IMR-90 (cell line): ENCODE measurements around the gene CDNF. TPM values are rescaled to one million over a fixed set of nuclear protein-coding genes. Genes with fewer than 3 reads are reported as not detected.

ENCODE experiments used
- ATAC-seq: fragments of 200-7000 bp; cut with Tn5 transposase; 2 replicates; pipeline ENCODE4 v1.9.1; 2020; ENCODE audit warnings: low read depth, mild to moderate bottlenecking, moderate library complexity
- BruUV-seq: library from RNA; stranded (reverse); fragments of 400-500 nt; replicated peaks from 2 replicates; lab custom pipeline; 2021; lab: Mats Ljungman, UMichigan
- CTCF ChIA-PET: fragments of 300-600 bp; formaldehyde crosslinking; extraction: SDS; loops from one replicate; lab custom pipeline; 2021; ENCODE audit warnings: antibody characterized with exemption; lab: Yijun Ruan, JAX
- POLR2A ChIA-PET: fragments of 300-600 bp; sonication (Branson Sonifier 250); formaldehyde crosslinking; loops from one replicate; lab custom pipeline; 2022; ENCODE audit warnings: antibody characterized with exemption; ENCODE audit not compliant: unreplicated experiment; lab: Charles Lee
- DNase-seq: peaks from one replicate; pipeline ENCODE4 v3.0.0; 2013
- H2AFZ ChIP-seq: replicated peaks from 2 replicates; pipeline ENCODE3; 2013; ENCODE audit warnings: low read length, mild to moderate bottlenecking; ENCODE audit not compliant: poor library complexity
- H2AK5ac ChIP-seq: 2 replicates; pipeline ENCODE4 v1.6.1; 2013; ENCODE audit warnings: low read depth, low read length, inconsistent platforms
- H2AK9ac ChIP-seq: replicated peaks from 2 replicates; pipeline ENCODE3; 2013; ENCODE audit warnings: mild to moderate bottlenecking, low read depth, low read length, moderate library complexity; ENCODE audit not compliant: poor library complexity
- H2BK120ac ChIP-seq: 2 replicates; pipeline ENCODE4 v1.6.1; 2013; ENCODE audit warnings: low read depth, low read length, inconsistent platforms
- H2BK15ac ChIP-seq: 3 replicates; pipeline ENCODE4 v1.6.1; 2013; ENCODE audit warnings: low read depth, low read length, inconsistent platforms
- H2BK20ac ChIP-seq: 2 replicates; pipeline ENCODE4 v1.6.1; 2013; ENCODE audit warnings: low read depth, mild to moderate bottlenecking, inconsistent platforms, low read length, moderate library complexity
- H2BK5ac ChIP-seq: 2 replicates; pipeline ENCODE4 v1.6.1; 2013; ENCODE audit warnings: mild to moderate bottlenecking, low read depth, low read length, inconsistent platforms; ENCODE audit not compliant: poor library complexity, severe bottlenecking
- H3K14ac ChIP-seq: replicated peaks from 2 replicates; pipeline ENCODE4 v1.6.1; 2013; ENCODE audit warnings: low read depth, low read length, inconsistent platforms
- H3K18ac ChIP-seq: 2 replicates; pipeline ENCODE4 v1.6.1; 2013; ENCODE audit warnings: low read depth, low read length, control low read depth
- H3K23ac ChIP-seq: 2 replicates; pipeline ENCODE4 v1.6.1; 2013; ENCODE audit warnings: low read depth, low read length, inconsistent platforms
- H3K27ac ChIP-seq: 2 replicates; pipeline ENCODE4 v1.5.1; 2013; ENCODE audit warnings: mild to moderate bottlenecking, control low read depth, low read length; ENCODE audit not compliant: insufficient read depth
- H3K27me3 ChIP-seq: 2 replicates; pipeline ENCODE4 v1.6.1; 2013; ENCODE audit warnings: low read length; ENCODE audit not compliant: control insufficient read depth, insufficient read depth
- H3K36me3 ChIP-seq: 2 replicates; pipeline ENCODE4 v1.6.1; 2013; ENCODE audit warnings: low read length, mixed read lengths; ENCODE audit not compliant: control insufficient read depth, insufficient read depth
- H3K4ac ChIP-seq: 2 replicates; pipeline ENCODE4 v1.6.1; 2013; ENCODE audit warnings: low read depth, low read length, inconsistent platforms
- H3K4me1 ChIP-seq: 2 replicates; pipeline ENCODE4 v1.6.1; 2013; ENCODE audit warnings: low read length, mixed read lengths; ENCODE audit not compliant: control insufficient read depth, insufficient read depth
- H3K4me2 ChIP-seq: 2 replicates; pipeline ENCODE4 v1.6.1; 2013; ENCODE audit warnings: low read depth, mild to moderate bottlenecking, control low read depth, low read length, moderate library complexity
- H3K4me3 ChIP-seq: 2 replicates; pipeline ENCODE4 v1.5.1; 2013; ENCODE audit warnings: low read depth, mild to moderate bottlenecking, control low read depth, low read length, moderate library complexity; ENCODE audit not compliant: insufficient read depth
- H3K56ac ChIP-seq: 2 replicates; pipeline ENCODE4 v1.6.1; 2013; ENCODE audit warnings: low read length, inconsistent platforms; ENCODE audit not compliant: insufficient read depth; ENCODE audit errors: extremely low read depth
- H3K79me1 ChIP-seq, 2 experiments: 2 replicates each; pipeline ENCODE4 v1.6.1; 2013; ENCODE audit warnings: low read length in 2 of 2, inconsistent platforms in 1 of 2, low read depth in 1 of 2
- H3K9ac ChIP-seq: 2 replicates; pipeline ENCODE4 v1.6.1; 2013; ENCODE audit warnings: low read depth, low read length, control low read depth
- H3K9me1 ChIP-seq: 2 replicates; pipeline ENCODE4 v1.6.1; 2013; ENCODE audit warnings: low read length, inconsistent platforms; ENCODE audit not compliant: insufficient read depth
- H3K9me3 ChIP-seq: 2 replicates; pipeline ENCODE4 v1.6.1; 2013; ENCODE audit warnings: low read length; ENCODE audit not compliant: control insufficient read depth, insufficient read depth
- H4K20me1 ChIP-seq: 2 replicates; pipeline ENCODE4 v1.6.1; 2013; ENCODE audit warnings: low read length, inconsistent platforms; ENCODE audit not compliant: insufficient read depth
- H4K5ac ChIP-seq: 2 replicates; pipeline ENCODE4 v1.6.1; 2013; ENCODE audit warnings: mild to moderate bottlenecking, low read depth, low read length, control low read depth
- H4K8ac ChIP-seq, 2 experiments: 2 replicates each; pipeline ENCODE4 v1.6.1; 2013; ENCODE audit warnings: low read depth in 2 of 2, low read length in 2 of 2, control low read depth in 1 of 2, inconsistent platforms in 1 of 2
- H4K91ac ChIP-seq: 2 replicates; pipeline ENCODE4 v1.6.1; 2013; ENCODE audit warnings: low read depth, low read length, inconsistent platforms; ENCODE audit not compliant: insufficient read depth
- BHLHE40 ChIP-seq: fragments of 150-350 bp; IDR thresholded peaks from 2 replicates; pipeline ENCODE4 v1.6.1; 2016; ENCODE audit warnings: mild to moderate bottlenecking, low read depth, low read length
- CEBPB ChIP-seq: IDR thresholded peaks from 2 replicates; pipeline ENCODE4 v1.6.1; 2012; ENCODE audit warnings: low read depth, low read length, improper control_type of control experiment
- CHD1 ChIP-seq: IDR thresholded peaks from 2 replicates; pipeline ENCODE4 v1.6.1; 2012; ENCODE audit warnings: low read depth, low read length, improper control_type of control experiment
- FOS ChIP-seq: fragments of 150-350 bp; IDR thresholded peaks from 2 replicates; pipeline ENCODE4 v1.6.1; 2016; ENCODE audit warnings: low read depth, low read length
- MAFK ChIP-seq: IDR thresholded peaks from 2 replicates; pipeline ENCODE4 v1.6.1; 2012; ENCODE audit warnings: low read depth, low read length, improper control_type of control experiment
- MAZ ChIP-seq: IDR thresholded peaks from 2 replicates; pipeline ENCODE4 v1.6.1; 2012; ENCODE audit warnings: low read depth, mild to moderate bottlenecking, low read length, improper control_type of control experiment, moderate library complexity, borderline replicate concordance
- MXI1 ChIP-seq: IDR thresholded peaks from 2 replicates; pipeline ENCODE4 v1.6.1; 2012; ENCODE audit warnings: low read depth, mild to moderate bottlenecking, low read length, moderate library complexity, borderline replicate concordance
- POLR2A ChIP-seq: IDR thresholded peaks from 2 replicates; pipeline ENCODE4 v1.6.1; 2012; ENCODE audit warnings: mild to moderate bottlenecking, low read depth, low read length
- RAD21 ChIP-seq: IDR thresholded peaks from 2 replicates; pipeline ENCODE4 v1.6.1; 2012; ENCODE audit warnings: low read length, improper control_type of control experiment
- RCOR1 ChIP-seq: IDR thresholded peaks from 2 replicates; pipeline ENCODE4 v1.6.1; 2012; ENCODE audit warnings: mild to moderate bottlenecking, low read length, improper control_type of control experiment; ENCODE audit not compliant: insufficient replicate concordance
- USF2 ChIP-seq: fragments of 150-350 bp; IDR thresholded peaks from 2 replicates; pipeline ENCODE4 v1.6.1; 2017; ENCODE audit warnings: mild to moderate bottlenecking, antibody characterized with exemption, low read length, low read depth
- WGBS, 2 experiments: methylation state at CpG; one replicate each; pipeline versions ENCODE4 v1.1.5 to v1.1.7; 2013; ENCODE audit warnings: missing lambda C conversion rate in 2 of 2; ENCODE audit not compliant: insufficient read length in 1 of 2; ENCODE audit errors: extremely low coverage in 2 of 2; 5-methylcytosine and 5-hydroxymethylcytosine counted together
- dilution Hi-C: fragments of 300-500 bp; cut with HindIII; formaldehyde crosslinking; loops from one replicate; pipeline ENCODE4 v1.14.3; 2018; ENCODE audit warnings: low sequenced_read_pairs; ENCODE audit not compliant: unreplicated experiment
- in situ Hi-C: fragments of 300-500 bp; cut with MboI; formaldehyde crosslinking; loops from 3 replicates; pipeline ENCODE4 v1.14.3; 2019; ENCODE audit warnings: low sequenced_read_pairs, inconsistent platforms, mixed read lengths
- intact Hi-C: fragments of 100-400 bp; cut with micrococcal nuclease; formaldehyde crosslinking; loops from 2 replicates; pipeline ENCODE4 v1.10.0; 2022
- polyA plus RNA-seq, 3 experiments: library from polyadenylated mRNA; depleted of rRNA; stranded (reverse); fragments of >200 nt; gene quantifications; 2 replicates each; pipeline ENCODE4 v1.2.3, GENCODE V29; 2012; ENCODE audit warnings: low replicate concordance in 1 of 3
- total RNA-seq: library from RNA; depleted of rRNA; stranded (reverse); fragments of >200 nt; gene quantifications from 2 replicates; pipeline ENCODE4 v1.2.3, GENCODE V29; 2012
- TF ChIP-seq, protein P1 (sequence below): fragments of 150-350 bp; IDR thresholded peaks from 2 replicates; pipeline ENCODE4 v1.6.1; 2016; ENCODE audit warnings: low read depth, mild to moderate bottlenecking, low read length, moderate library complexity, borderline replicate concordance

The CDNF gene
- total and polyA plus RNA-seq, 2 of the 4 experiments (the other 2 are of a cell fraction) = 0.72 to 1.3 TPM

DNA sequence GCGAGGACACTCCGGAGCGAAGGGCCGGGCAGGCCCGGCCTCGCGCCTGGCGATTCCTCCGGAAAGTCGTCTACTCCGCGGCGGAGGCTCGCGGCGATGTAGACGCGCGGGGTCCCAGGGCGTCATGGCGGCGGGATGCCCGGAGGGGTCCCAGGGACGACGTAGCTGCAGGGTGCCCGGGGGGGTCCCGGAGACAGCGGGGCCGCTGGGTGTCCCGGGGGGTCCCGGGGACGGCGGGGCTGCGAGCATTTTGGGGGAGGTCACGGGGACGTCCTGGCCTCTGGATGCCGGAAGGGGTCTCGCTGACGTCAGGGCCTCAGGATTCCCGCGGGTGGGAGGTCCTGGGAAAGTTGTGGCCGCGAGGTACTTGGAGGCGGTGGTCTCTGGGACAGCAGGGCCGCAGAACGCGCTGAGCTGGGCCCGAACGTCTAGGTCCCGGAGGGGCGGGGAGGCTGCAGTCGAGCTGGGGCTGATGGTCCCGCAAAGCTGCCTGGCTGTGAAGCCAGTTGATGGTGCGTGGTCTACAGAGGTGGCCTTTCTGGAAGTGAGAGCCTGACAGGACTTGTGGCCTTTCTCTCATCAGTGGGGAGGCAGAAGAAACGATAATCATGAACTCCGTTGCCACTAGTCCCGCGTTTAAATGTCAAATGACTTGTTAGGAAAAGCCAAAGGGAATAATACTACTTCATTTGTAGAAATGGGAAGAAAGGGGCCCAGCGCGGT is 906 bp upstream of the CDNF start:
- no peaks in the 10 kb centered on the region for H3K27me3 ChIP-seq
- peaks cover 4% of the 10 kb centered on the region for H4K20me1 ChIP-seq
- H4K91ac ChIP-seq = peak overlapping the region; percentile 63; the same call in 1 of the 2 replicates
- no peak overlapping the region for H2BK20ac ChIP-seq
- TF ChIP-seq POLR2A (no peak), MAZ (no peak; the same call in 1 of the 2 replicates), BHLHE40 (no peak), MAFK (no peak), CHD1 (no peak), CEBPB (no peak), RAD21 (no peak), RCOR1 (no peak), USF2 (no peak), MXI1 (no peak), FOS (no peak)
- TF ChIP-seq, protein P1, sequence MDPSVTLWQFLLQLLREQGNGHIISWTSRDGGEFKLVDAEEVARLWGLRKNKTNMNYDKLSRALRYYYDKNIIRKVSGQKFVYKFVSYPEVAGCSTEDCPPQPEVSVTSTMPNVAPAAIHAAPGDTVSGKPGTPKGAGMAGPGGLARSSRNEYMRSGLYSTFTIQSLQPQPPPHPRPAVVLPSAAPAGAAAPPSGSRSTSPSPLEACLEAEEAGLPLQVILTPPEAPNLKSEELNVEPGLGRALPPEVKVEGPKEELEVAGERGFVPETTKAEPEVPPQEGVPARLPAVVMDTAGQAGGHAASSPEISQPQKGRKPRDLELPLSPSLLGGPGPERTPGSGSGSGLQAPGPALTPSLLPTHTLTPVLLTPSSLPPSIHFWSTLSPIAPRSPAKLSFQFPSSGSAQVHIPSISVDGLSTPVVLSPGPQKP = no peak
- peaks cover 1% of the 10 kb centered on the region; the same call in 1 of the 2 replicates for H3K4me1 ChIP-seq
- H2BK120ac ChIP-seq = peak overlapping the region; percentile 8; the same call in 1 of the 2 replicates
- peak overlapping the region; percentile 82 for H3K27ac ChIP-seq
- H4K8ac ChIP-seq = peak overlapping the region in 1 of 2 experiments; percentile 92; a peak in 2 of 4 replicates
- H3K14ac ChIP-seq = peak overlapping the region; percentile 90
- H3K9me1 ChIP-seq = peaks cover 3% of the 10 kb centered on the region
- ATAC-seq (peak; percentile 2), DNase-seq (no peak)
- peak overlapping the region; percentile 93 for H3K4me2 ChIP-seq
- H2BK5ac ChIP-seq = peak overlapping the region; percentile 82
- H4K5ac ChIP-seq = 0 out of 2 replicates have a peak overlapping the region, but pooled peaks have one; percentile 2
- H3K4me3 ChIP-seq = peak overlapping the region; percentile 74
- H3K4ac ChIP-seq = peak overlapping the region; percentile 90
- WGBS, 2 experiments = 0% methylated on average over 39 of the region's 60 CpGs; no CpG with 5 or more reads in 1 of the 2 experiments
- H2AFZ ChIP-seq = peak overlapping the region; percentile 97
- peak overlapping the region; percentile 82 for H3K9ac ChIP-seq
- peaks cover 24 to 39% of the 10 kb centered on the region in 2 experiments for H3K79me1 ChIP-seq
- BruUV-seq = no TSS peak
- no peak overlapping the region for H3K18ac ChIP-seq
- peak overlapping the region; percentile 80; the same call in 1 of the 2 replicates for H2AK5ac ChIP-seq
- H3K23ac ChIP-seq = peak overlapping the region; percentile 98
- intact Hi-C loops = loop anchor here (1.0 to 10.0 kb wide), 3 partner anchors 236 to 266 kb away; no protein-coding TSS in a partner anchor
- in situ Hi-C loops = no loop called here
- H3K56ac ChIP-seq = peak overlapping the region; percentile 60; the same call in 1 of the 2 replicates
- dilution Hi-C loops = no loop called here
- H2BK15ac ChIP-seq = no peak overlapping the region
- POLR2A ChIA-PET = interaction anchor here (1.3 kb wide), 1 partner anchor 9 kb away, joined by 3 read pairs; no protein-coding TSS in a partner anchor
- peak overlapping the region; percentile 94 for H2AK9ac ChIP-seq
- CTCF ChIA-PET = interaction anchor here (0.5 to 2.7 kb wide), 2 partner anchors 16 to 564 kb away, joined by 3 to 9 read pairs; no protein-coding TSS in a partner anchor
- H3K9me3 ChIP-seq = no peaks in the 10 kb centered on the region
- peaks cover 21% of the 10 kb centered on the region for H3K36me3 ChIP-seq
